GM21825 (cell line): ENCODE measurements around the gene TAF10.

Experiments
- ATAC-seq: cut with Tn5 transposase; IDR thresholded peaks from one replicate; pipeline ENCODE4 v1.9.1; 2021; ENCODE audit warnings: mild to moderate bottlenecking, moderate library complexity; ENCODE audit not compliant: unreplicated experiment

TAF10 gene

DNA sequence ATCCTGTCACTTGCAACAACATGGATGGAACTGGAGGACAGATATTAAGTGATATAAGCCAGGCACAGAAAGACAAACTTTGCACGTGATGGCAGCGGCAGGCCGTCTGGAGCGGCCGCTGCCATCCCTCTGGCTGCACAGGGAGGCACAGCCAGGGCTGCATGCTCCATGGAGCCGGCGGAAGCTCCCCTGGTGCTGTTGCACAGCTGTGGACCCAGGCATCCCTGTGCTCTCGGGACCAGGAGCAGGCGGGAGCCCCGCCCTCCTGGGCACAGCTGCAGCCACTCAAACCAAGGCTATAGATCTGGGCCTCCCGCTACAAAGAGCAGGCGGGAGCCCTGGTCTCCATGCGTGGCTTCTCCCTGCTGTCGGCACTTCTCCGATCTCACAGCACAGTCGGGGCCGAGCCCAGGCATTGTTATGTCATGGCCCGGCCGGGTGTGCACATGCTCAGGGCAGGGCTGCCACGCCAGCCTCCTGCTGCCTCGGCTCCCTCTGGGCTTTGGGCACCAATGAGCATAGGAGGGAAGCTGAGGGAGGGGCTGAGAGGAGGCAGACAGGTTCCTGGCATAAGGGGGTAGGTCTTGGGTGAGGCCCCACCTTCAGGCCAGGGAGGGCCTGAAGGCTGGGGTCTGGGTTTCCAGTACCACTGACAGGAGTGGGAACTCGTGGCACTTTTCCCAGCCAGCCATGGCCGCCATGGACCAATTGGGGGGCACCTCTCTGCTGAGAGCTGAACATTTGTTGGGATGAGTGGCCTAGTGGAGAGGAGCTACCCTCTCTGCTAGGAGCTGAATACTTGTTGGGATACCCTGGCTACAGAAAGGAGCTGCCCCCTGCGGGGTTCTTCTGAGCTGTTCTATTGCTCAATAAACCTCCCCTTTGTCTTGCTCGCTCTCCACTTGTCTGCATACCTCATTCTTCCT lies 25.3 kb downstream of the TAF10 start:
- no peak for ATAC-seq

DNA sequence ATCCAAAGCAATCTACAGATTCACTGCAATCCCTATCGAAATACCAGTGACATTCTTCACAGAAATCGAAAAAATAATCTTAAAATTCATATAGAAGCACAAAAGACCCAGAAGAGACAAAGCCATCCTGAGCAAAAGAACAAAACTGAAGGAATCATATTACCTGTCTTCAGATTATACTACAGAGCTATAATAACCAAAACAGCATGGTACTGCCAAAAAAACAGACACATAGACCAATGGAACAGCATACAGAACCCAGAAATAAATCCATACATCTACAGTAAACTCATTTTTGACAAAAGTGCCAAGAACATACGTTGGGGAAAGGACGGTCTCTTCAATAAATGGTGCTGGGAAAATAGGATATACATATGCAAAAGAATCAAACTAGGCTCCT lies 27.5 kb downstream of the TAF10 start:
- ATAC-seq = no peak

DNA sequence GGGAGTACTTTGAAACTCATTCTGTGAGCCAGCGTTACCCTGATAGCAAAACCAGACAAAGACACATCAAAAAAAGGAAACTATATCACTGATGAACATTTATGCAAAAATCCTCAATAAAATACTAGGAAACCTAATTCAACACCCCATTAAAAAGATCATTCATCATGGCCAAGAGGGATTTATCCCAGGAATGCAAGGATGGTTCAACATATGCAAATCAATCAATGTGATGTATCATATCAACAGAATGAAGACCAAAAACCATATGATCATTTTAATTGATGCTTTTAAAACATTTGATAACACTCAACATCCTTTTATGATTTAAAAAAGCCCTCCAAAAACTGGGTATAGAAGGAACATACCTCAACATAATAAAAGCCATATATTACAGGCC lies 28.4 kb downstream of the TAF10 start:
- ATAC-seq = no peak

DNA sequence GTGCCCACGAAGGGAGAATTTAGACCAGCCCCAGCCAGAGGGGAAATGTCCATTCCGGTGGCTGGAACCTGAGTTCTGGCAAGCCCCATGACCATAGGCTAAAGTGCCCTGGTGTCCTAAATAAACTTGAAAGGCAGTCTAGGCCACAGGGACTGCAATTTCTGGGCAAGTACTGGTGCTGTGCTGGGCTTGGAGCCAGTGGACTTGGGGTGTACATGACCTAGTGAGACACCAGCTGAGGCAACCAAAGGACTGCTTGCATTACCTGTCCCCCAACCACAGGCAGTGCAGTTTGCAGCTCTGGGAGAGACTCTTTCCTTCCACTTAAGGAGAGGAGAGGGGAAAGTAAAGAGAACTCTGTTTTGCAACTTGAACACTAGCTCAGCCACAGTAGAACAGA lies 32.3 kb downstream of the TAF10 start:
- ATAC-seq = no peak

DNA sequence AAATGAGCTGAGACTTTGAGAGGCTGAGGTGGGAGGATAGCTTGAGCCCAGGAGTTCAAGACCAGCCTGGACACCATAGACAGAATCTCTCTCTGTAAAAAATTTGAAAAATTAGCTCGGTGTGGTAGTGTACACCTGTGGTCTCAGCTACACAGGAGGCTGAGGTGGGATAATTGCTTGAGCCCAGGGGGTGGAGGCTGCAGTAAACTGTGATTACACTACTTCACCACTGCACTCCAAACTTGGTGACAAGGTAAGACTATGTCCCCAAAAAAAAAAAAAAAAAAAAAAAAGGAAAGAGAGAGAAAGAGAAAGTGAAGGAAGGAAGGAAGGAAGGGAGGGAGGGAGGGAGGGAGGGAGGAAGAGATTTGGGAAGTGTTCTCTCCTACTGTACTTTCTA lies 33.9 kb downstream of the TAF10 start:
- no peak for ATAC-seq

DNA sequence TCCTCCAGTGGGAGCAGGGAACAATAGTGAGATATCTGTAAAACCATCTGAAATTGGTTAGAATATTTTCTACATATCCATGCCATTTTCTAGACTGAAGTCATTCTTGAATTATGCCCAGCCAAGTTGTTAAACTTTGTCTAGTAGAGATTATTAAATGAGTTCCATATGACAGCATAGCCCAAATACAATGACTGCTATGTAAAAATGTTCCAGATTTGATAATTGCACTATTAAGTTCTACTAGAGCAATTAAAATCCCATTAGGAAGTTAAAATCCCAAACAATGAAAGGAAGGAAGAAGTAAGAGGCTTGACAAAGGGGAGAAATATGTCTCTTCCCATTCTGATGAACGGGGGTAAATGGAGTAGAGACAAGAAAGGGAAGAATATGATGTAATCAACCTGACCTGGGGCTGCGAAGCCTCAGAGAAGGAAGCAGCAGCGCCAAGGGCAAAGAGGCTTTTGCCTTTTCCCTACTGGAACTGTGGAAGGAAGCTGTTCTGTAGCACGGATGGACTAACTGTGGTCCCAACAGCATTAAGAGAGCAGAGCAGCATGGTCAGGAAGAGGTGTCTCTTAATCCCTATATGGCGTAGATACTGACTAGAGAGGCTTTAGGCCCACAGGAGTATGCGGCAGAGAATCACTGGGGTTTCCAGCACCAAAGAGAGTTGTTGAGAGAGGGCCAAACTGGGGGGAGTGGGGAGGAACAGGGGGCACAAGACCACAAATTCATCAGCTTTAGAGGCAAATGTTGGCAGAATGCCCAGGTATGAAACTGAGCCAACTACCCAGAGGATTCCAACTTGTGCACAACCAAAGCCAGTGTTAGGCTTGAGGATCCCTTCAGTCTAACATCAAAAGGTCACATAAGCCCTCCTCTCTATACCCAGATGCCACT lies 35.3 kb downstream of the TAF10 start:
- ATAC-seq = no peak

DNA sequence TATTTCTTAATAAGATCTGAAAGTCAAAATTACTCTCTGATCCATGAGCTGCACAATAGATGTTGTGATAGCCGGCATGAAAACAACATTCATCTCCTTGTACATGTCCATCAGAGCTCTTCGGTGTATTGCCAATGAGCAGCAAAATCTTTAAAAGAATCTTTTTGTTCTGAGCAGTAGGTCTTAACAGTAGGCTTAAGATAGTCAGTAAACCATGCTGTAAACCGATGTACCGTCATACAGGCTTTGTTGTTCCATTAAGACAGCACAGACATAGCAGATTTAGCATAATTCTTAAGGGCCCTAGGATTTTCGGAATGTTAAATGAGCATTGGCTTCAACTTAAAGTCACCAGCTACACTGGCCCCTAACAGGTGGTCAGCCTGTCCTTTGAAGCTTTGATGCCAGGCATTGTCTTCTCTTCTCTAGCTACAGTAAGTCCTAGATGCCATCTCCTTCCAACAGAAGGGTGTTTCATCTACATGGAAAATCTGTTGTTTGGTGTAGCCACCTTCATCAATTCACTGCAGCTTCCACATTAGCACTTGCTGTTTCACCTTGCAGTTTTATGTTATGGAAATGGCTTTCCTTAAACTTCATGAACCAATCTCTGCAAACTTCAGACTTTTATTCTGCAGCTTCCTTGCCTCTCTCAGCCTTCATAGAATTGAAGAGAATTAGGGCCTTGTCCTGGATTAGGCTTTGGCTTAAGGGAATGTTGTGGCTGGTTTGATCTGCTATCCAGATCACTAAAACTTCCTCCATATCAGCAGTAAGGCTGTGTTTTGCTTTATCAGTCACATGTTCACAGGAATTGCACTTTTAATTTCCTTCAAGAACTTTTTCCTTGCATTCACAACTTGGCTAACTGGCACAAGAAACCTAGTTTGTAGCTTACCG lies 37.0 kb downstream of the TAF10 start:
- ATAC-seq = no peak

DNA sequence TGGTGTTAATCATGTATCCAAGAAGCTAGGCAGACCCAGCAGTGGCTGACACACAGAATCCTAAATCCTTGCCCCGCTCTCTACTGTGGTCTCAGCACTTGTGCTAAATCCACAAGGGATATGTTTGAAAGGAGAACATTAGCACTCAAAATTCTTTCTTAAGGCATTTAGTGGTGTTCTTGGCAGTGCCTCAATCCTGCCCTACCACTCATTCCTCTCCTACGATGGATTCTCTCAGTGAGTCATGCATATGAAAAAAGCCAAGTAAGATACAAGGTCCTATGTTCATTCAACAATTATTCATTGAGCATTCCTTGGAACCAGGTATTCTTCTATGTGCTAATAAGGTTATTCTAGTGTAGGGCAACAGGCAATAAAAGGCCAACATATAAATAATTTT lies 39.8 kb downstream of the TAF10 start:
- no peak for ATAC-seq

DNA sequence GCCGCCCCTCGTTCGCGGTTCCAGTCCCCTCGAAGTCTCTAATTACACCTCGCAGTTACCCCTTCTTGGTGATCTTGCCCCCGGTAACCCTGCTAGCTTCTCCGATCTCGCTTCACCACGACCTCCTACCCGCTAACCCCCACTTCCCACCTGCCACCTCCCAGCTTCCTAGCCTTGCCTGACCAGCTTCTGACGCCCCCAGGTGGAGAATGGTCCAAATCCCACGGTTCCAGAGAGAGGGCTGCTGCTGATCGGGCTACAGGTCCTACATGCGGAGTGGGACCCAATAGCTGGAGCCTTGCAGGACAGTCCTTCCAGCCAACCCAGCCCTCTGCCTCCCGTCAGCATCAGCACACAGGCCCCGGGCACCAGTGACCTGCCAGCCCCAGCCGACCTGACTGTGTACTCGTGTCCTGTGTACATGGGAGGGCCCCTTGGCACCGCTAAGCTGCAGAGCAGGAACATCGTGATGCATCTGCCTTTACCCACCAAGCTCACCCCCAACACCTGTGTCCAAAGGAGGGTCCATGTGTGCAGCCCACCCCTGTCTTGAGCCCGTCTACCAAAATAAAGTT lies 40.5 kb downstream of the TAF10 start:
- ATAC-seq = no peak

DNA sequence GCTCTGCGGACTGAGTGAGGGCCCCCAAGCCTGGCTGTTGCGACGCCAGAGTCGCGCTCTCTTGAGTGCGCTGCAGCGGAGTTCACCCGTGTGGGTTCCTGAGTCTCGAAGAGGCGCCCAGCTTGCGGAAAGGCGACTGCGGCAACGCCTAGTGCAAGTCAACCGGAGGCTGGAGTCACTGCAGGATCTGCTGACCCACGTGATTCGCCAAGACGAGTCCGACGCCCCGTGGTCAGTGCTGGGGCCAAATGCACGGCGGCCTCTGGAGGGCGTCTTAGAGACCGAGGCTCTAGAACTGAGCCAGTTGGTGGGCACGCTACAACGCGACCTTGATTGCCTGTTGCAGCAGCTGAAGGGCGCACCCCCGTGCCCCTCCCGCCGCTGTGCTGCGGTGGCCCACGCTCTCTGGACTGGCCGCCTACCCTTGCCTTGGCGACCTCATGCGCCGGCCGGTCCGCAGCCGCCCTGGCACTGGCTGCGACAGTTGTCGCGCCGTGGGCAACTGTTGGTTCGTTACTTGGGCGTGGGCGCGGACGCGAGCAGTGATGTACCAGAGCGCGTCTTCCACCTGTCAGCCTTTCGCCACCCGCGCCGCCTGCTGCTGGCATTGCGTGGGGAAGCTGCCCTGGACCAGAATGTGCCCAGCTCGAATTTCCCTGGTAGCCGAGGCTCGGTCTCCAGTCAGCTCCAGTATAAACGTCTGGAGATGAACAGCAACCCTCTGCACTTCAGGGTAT lies 41.2 kb downstream of the TAF10 start:
- no peak for ATAC-seq

DNA sequence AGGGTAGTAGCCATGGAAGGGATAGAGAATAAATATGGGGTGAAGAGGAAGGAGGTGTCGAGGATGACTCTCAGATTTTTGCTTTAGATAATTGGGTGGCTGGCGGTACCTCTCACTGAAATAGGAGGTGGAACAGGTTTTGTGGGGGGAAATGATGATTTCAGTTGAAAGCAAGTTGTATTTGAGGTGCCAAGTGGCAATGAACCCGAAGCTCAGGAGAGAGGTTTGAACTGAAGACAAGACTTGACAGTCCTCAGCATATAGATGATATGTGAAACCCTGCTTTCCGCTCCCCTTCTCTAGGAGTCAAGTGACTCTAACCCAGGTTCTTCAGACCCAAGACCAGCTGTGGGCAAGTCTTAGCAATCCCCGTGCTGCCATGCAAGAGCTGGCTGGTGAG lies 42.3 kb downstream of the TAF10 start:
- ATAC-seq = no peak

DNA sequence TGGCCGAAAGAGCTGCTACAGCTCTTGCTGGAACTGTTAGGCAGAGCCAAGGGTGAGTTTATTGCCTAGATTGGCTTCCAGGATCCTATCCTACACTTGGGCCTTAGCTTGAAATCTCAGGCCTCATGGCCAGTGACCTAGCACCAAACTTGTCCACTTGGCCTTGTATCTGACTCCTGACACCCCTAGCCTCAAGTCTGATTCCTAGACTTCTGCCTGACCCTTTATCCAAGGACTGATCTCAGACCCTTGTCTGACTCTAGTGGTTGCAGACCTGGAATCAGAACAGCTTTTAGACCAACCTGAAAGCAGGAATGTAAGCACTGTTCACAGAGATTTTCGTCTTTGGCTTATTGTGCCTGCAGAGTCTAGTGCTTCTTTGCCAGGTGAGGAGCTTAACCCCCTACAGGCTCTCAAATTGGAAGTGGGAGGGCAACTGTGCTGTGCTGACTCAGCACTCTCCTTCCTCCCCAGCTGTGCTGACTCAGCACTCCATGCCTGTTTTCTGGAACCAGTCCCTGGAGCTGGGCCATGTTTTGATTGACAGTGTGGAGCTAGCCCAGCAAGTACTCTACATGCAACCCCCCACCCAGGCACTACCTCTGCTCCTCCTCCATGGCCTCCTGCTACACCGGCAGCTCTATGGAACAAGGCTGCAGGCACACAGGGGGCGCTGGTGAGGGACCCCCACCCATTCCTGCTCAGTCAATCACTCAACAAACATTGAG lies 43.7 kb downstream of the TAF10 start:
- no peak for ATAC-seq

DNA sequence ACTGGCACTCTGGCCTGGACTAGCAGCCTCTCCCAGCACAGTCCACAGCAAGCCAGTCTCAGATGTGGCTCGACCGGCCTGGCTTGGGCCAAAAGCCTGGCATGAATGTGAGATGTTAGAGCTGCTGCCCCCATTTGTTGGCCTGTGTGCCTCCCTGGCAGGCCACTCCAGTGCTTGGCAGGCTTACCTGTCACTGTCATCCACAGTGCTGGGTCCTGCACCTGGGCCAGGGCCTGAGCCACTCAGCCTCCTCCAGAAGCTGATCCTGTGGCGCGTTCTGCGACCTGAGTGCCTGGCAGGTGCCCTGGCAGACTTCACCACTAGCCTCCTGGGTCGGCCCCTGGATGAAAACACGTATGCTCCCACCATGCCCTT lies 44.7 kb downstream of the TAF10 start:
- ATAC-seq = no peak

DNA sequence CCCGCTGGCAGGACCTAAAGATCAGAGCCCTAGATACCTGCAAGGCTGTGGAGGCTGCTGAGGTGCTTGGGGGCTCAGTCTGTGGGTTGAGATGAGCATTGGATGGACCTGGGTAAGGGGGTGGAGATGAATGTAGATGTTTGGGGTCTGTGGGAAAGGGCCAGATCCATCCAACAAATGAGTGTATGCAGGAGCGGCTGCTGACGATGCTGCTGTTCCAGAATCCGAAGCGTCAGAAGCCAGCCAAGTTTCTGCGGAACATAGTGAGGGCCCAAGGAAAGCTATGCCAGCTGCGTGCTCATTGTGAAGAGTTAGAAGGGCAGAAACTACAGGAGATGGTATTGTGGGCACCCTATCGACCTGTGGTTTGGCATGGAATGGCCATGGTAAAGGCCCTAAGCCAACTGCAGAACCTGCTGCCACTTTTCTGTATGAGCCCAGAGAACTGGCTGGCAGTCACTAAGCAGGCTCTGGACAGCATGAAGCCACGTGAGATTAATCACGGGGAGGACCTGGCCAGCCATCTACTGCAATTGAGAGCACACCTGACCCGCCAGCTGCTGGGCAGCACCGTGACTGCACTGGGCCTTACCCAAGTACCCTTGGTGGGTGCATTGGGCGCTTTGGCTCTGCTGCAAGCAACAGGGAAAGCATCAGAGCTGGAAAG lies 45.2 kb downstream of the TAF10 start:
- ATAC-seq = no peak

DNA sequence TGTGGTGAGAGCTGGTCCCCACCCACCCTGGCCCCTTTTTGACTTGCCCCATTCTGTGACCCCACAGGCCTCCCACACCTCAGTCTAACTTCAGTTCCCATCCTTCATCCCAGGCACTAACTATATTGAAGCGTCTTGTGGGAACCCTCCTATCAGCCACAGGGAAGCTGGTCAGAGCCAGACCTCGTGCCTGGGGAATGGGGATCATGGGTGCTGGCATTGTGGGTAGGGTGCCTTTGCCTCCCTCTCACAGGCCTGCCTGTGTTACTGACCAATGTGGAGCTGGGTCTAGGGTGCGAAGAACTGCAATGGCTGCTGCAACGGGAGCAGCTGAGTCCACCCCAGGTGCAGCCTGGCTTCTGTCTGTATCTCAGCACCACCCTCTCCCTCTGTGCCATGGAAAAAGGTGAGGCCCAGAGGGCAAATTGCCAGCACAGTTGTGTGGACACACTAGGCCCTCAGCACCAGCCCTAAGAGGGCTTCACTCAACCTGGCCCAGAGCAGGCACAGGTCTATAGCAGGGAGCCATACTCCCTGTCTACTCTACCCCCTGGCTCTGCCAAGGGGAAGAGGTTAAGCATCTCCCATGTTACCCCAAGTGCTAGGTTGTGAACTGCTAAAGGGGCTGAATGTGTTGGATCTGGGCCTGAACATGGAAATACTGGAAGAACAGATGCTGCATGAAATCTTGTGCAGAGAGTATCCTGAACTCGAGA lies 45.9 kb downstream of the TAF10 start:
- ATAC-seq = no peak

DNA sequence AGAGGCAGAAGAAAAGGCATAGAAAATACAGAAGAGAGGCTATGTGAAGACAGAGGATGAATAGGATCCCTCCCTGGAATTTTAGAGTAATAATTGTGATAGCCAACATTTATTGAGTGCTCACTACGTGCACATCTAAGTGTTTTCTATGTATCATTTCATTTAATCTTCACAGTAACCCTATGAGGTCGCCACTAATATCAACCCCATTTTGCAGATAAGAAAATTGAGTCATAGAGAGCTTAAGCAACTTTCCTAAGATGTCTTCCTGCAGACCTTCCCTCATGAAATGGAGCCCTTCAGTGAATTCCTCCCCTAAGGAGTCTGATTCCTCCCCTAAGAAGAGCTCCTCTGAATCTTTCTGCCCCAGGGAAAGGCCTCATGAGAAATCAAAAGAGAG lies 46.7 kb downstream of the TAF10 start:
- ATAC-seq = no peak

DNA sequence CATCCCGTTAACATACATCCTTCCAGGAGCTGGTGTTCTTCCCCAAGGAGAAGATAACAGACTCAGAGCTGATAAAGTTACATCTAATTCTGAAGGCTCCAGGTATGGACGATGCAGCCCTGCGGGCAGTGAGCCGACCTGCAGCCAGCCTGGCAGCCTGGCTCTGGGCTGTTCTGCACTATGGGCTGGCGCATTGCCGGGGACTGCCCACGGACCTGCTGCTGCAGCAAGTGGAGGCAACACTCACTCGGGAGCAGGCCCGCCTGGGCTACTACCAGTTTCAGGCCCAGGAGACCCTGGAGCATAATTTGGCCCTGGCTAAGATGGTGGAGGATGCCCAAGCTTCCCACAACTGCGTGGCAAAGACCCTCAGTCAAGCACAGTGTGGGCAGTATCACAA lies 48.3 kb downstream of the TAF10 start:
- ATAC-seq = no peak

DNA sequence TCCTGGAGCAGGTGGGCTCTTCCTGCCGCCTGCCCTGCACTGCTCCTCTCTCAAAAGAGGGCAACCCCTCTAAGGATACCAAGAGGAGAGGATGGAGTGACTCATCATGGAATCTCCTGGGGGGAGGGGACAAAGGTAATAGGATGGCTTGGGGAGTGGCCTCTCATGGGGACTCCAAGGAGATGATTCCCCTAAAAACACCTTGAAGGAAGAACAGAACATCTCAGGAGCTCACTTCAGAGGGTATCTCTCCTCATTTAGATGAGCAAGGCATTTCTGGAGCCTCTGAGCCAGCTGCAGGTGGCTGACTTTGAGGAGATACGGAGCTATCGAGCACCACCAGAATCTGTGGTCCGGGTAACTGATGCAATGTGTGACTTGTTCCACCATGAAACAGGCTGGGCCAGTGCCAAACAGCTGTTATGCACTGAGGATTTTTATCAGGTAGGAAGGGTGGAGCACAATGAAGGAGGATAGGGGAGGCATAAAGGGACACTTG lies 48.8 kb downstream of the TAF10 start:
- no peak for ATAC-seq
